ENCODE data around the gene SEZ6L2. TPM values are rescaled to one million over a fixed set of nuclear protein-coding genes. Genes with fewer than 3 reads are reported as not detected.
"Not testable (repeated sequence)": the region's sequence is repeated elsewhere in the genome, so short reads cannot be mapped to it uniquely, and the experiment has no call there.

SEZ6L2 gene
- polyA plus RNA-seq, 1 experiment = 19.3 TPM

DNA sequence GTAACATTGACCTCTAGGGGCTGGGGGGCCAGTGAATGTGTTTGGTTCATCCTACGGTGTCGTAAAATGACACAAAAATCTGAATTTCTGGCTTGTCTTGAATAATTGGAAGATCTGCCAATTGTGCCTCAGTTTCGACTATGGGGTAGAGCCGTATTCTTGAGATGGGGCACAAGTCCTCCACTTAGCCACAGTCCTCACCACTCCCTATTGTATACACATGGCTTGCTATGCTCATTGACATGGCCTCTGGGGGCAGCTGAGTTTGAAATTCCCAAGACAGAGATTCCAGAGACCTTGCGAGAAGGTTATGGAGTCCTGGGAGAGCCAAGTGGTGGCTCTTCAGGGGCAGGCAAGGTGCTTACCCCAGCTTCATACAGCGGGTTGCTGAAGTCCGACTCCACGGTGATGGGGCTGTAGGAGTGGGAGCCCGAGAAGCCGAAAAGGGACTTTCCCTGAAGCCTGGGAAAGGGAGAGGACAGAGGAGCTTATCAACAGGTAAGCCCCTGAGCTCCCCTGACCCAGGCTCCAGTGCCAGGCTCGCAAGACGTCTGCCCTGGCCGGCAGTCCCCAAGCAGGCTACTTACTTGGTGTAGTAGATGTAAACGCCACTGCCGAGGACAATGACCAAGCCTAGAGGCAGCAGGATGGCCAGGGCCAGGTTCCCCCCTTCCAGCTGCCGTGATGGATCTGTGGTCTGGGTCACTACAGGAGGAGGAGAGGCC lies 27.4 kb downstream of the SEZ6L2 start:
- Histone ChIP-seq H3K27me3 (ENCODE audit: control insufficient read depth, insufficient read depth, low read length) (peaks cover 3% of the 10 kb centered on the region; the same call in 1 of the 2 replicates), H3K4me3 (ENCODE audit: low read depth, low read length) (no peak overlapping the region), H3K36me3 (ENCODE audit: control insufficient read depth, insufficient read depth, low read length) (no peaks in the 10 kb centered on the region)
- ChIA-PET POLR2A (interaction anchor here (0.6 kb wide), 1 partner anchor 103 kb away, joined by 4 read pairs; no protein-coding TSS in a partner anchor), CTCF (no interaction called here)
- TF ChIP-seq, protein P1, sequence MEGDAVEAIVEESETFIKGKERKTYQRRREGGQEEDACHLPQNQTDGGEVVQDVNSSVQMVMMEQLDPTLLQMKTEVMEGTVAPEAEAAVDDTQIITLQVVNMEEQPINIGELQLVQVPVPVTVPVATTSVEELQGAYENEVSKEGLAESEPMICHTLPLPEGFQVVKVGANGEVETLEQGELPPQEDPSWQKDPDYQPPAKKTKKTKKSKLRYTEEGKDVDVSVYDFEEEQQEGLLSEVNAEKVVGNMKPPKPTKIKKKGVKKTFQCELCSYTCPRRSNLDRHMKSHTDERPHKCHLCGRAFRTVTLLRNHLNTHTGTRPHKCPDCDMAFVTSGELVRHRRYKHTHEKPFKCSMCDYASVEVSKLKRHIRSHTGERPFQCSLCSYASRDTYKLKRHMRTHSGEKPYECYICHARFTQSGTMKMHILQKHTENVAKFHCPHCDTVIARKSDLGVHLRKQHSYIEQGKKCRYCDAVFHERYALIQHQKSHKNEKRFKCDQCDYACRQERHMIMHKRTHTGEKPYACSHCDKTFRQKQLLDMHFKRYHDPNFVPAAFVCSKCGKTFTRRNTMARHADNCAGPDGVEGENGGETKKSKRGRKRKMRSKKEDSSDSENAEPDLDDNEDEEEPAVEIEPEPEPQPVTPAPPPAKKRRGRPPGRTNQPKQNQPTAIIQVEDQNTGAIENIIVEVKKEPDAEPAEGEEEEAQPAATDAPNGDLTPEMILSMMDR (IDR thresholded peaks at IDR 0.05; ENCODE audit: insufficient read depth, low read depth, low read length) = no peak
- DNase-seq (ENCODE audit: low read depth) = no peak

DNA sequence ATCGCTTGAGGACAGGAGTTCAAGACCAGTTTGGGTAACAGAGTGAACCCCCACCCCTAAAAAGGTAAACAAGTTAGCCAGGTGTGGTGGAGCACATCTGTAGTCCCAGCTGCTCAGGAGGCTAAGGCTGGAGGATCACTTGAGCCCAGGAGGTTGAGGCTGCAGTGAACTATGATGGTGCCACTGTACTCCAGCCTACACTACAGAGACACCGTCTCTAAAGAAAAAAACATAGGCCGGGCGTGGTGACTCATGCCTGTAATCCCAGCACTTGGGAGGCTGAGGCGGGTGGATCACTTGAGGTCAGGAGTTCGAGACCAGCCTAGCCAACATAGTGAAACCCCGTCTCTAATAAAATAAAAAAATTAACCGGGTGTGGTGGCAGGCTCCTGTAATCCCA lies 30.3 kb downstream of the SEZ6L2 start:
- H3K4me3 ChIP-seq (ENCODE audit: low read depth, low read length); H3K36me3 ChIP-seq (ENCODE audit: control insufficient read depth, insufficient read depth, low read length); H3K27me3 ChIP-seq (ENCODE audit: control insufficient read depth, insufficient read depth, low read length); CTCF ChIA-PET; DNase-seq (ENCODE audit: low read depth); POLR2A ChIA-PET: not testable (repeated sequence)

DNA sequence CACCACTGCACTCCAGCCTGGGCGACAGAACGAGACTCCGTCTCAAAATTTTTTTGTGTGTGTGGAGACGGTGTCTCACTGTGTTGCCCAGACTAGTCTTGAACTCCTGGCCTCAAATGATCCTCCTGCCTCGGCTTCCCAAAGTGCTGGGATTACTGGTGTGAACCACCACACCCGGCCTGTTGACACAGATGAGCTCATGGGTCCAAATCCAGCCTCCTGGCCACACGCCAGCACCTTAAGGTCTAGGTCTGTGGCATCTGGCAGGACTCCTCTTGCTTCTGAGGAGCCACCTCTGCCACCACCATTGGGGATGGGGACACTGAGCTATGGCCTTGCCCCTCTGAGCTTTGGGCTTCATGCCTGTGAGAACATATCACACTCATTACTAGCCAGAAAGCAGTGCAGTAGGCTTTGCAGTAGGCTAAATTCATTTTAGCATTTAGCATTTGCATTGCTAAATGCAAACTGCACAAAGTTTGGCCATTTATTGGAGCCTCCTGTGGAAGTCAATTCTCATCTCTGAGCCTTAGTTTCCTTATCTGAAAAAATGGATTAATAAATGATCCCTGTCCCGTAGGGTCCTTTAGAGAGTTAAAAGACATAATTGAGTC lies 30.8 kb downstream of the SEZ6L2 start:
- Histone ChIP-seq H3K27me3 (ENCODE audit: control insufficient read depth, insufficient read depth, low read length) (no peaks in the 10 kb centered on the region), H3K36me3 (ENCODE audit: control insufficient read depth, insufficient read depth, low read length) (no peaks in the 10 kb centered on the region), H3K4me3 (ENCODE audit: low read depth, low read length) (no peak overlapping the region)
- no peak for DNase-seq (ENCODE audit: low read depth)
- TF ChIP-seq, protein P1 (IDR thresholded peaks at IDR 0.05; ENCODE audit: insufficient read depth, low read depth, low read length) = no peak
- ChIA-PET POLR2A (interaction anchor here (0.6 kb wide), 1 partner anchor 21 kb away, joined by 6 read pairs; no protein-coding TSS in a partner anchor), CTCF (interaction anchor here (0.9 kb wide), 1 partner anchor 53 kb away, joined by 3 read pairs; the partner anchor contains the start of gene PAGR1)

DNA sequence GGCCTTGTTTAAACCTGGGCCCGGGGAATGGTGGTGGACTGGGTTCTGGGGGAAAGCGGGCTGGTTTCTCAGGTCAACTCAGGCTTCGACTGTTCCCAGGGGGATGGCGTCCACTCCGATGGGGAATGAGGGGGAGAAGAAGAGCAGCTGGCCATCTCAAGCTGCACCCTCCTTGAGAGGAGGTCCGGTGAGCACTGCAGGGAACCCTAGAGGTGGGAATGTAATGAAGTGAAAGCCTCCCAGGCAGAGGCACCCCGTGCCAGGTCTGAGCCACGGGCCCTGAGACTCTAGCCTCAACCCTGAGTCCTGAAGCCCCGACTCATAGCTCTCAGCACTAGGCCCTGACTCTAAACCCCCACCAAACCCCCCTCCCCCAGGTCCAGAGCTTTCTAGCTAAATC lies 35.1 kb downstream of the SEZ6L2 start:
- H3K4me3 ChIP-seq (ENCODE audit: low read depth, low read length) = no peak overlapping the region
- H3K27me3 ChIP-seq (ENCODE audit: control insufficient read depth, insufficient read depth, low read length) = no peaks in the 10 kb centered on the region
- no peak for DNase-seq (ENCODE audit: low read depth)
- peaks cover 13% of the 10 kb centered on the region for H3K36me3 ChIP-seq (ENCODE audit: control insufficient read depth, insufficient read depth, low read length)
- CTCF ChIA-PET = interaction anchor here (1.2 to 2.2 kb wide), 2 partner anchors 12 to 16 kb away, joined by 6 to 10 read pairs; no protein-coding TSS in a partner anchor
- POLR2A ChIA-PET = no interaction called here
- TF ChIP-seq, protein P1 (IDR thresholded peaks at IDR 0.05; ENCODE audit: insufficient read depth, low read depth, low read length) = no peak

DNA sequence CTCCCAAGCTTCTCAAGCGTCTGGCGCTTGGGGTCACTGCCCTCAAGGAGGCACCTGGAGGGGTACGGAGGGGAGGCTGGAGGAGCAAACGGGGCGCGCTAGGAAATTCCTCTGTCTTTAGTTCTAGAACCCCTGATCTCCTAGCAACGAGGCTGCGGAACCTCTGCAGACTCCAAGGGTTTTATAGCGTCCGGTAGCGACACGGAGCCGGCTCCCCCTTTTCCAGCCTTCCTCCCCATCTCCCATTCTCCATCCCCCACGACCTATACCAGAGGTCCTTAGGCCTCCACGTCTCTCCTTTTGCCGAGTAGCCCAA lies 35.7 kb downstream of the SEZ6L2 start:
- peaks cover 18% of the 10 kb centered on the region for H3K36me3 ChIP-seq (ENCODE audit: control insufficient read depth, insufficient read depth, low read length)
- TF ChIP-seq, protein P1 (IDR thresholded peaks at IDR 0.05; ENCODE audit: insufficient read depth, low read depth, low read length) = no peak
- ChIA-PET POLR2A (interaction anchor here (0.6 kb wide), 1 partner anchor 201 kb away, joined by 3 read pairs; no protein-coding TSS in a partner anchor), CTCF (interaction anchor here (1.0 to 2.2 kb wide), 4 partner anchors 13 to 169 kb away, joined by 3 to 10 read pairs (median 6); no protein-coding TSS in a partner anchor)
- DNase-seq (ENCODE audit: low read depth) = no peak
- no peaks in the 10 kb centered on the region for H3K27me3 ChIP-seq (ENCODE audit: control insufficient read depth, insufficient read depth, low read length)
- peak overlapping the region; percentile 30 for H3K4me3 ChIP-seq (ENCODE audit: low read depth, low read length)
